Neuronal stem cell (in vitro differentiated cells): ENCODE results near the gene ATP4A.

Experiments
- DNase-seq: peaks from one replicate; pipeline ENCODE4 v3.0.0-alpha.2; 2013; ENCODE audit warnings: low spot score
- H2AFZ ChIP-seq: one replicate; pipeline ENCODE4 v1.6.1; 2013; ENCODE audit warnings: mild to moderate bottlenecking, low read length, inconsistent platforms
- H2AK5ac ChIP-seq: 2 replicates; pipeline ENCODE4 v1.6.1; 2013; ENCODE audit warnings: low read depth, mild to moderate bottlenecking, inconsistent platforms, low read length, moderate library complexity, mixed read lengths
- H2BK120ac ChIP-seq: 2 replicates; pipeline ENCODE4 v1.6.1; 2013; ENCODE audit warnings: low read depth, mild to moderate bottlenecking, inconsistent platforms, low read length, moderate library complexity, mixed read lengths
- H2BK12ac ChIP-seq: one replicate; pipeline ENCODE4 v1.6.1; 2013; ENCODE audit warnings: low read length, inconsistent platforms
- H2BK15ac ChIP-seq: 2 replicates; pipeline ENCODE4 v1.6.1; 2013; ENCODE audit warnings: mild to moderate bottlenecking, low read length, inconsistent platforms, mixed read lengths
- H2BK5ac ChIP-seq: one replicate; pipeline ENCODE4 v1.6.1; 2013; ENCODE audit warnings: inconsistent platforms, mild to moderate bottlenecking, low read length, moderate library complexity
- H3K14ac ChIP-seq: one replicate; pipeline ENCODE4 v1.6.1; 2013; ENCODE audit warnings: low read length, inconsistent platforms
- H3K18ac ChIP-seq: 2 replicates; pipeline ENCODE4 v1.6.1; 2013; ENCODE audit warnings: low read length, inconsistent platforms
- H3K23ac ChIP-seq: 2 replicates; pipeline ENCODE4 v1.6.1; 2013; ENCODE audit warnings: low read depth, mild to moderate bottlenecking, mixed read lengths, low read length, inconsistent platforms; ENCODE audit not compliant: poor library complexity
- H3K27ac ChIP-seq: replicated peaks from 3 replicates; pipeline ENCODE4 v1.5.1; 2013; ENCODE audit warnings: low read length, inconsistent platforms
- H3K27me3 ChIP-seq, 3 experiments: 2 replicates each; pipeline ENCODE4 v1.6.1; 2013; ENCODE audit warnings: low read length in 3 of 3, mild to moderate bottlenecking in 2 of 3, inconsistent platforms in 1 of 3, low read depth in 1 of 3, mixed read lengths in 1 of 3, moderate library complexity in 1 of 3; ENCODE audit not compliant: control insufficient read depth in 3 of 3, insufficient read depth in 3 of 3
- H3K36me3 ChIP-seq, 2 donors: replicated peaks in 1 of 2; 2 replicates each; pipeline ENCODE4 v1.6.1; 2013; ENCODE audit warnings: low read length in 2 of 2; ENCODE audit not compliant: control insufficient read depth in 2 of 2, insufficient read depth in 2 of 2
- H3K4ac ChIP-seq: 2 replicates; pipeline ENCODE4 v1.6.1; 2013; ENCODE audit warnings: inconsistent platforms, mild to moderate bottlenecking, low read length, moderate library complexity
- H3K4me1 ChIP-seq, 2 donors: 1 replicate in 1 of 2; 2 replicates in 1 of 2; pipeline ENCODE4 v1.6.1; 2013; ENCODE audit warnings: low read length in 2 of 2, low read depth in 1 of 2; ENCODE audit not compliant: control insufficient read depth in 2 of 2, insufficient read depth in 1 of 2
- H3K4me2 ChIP-seq: one replicate; pipeline ENCODE4 v1.6.1; 2013; ENCODE audit warnings: mild to moderate bottlenecking, low read length, inconsistent platforms; ENCODE audit not compliant: insufficient read depth, poor library complexity, severe bottlenecking
- H3K4me3 ChIP-seq, 2 donors: 2 replicates each; pipeline ENCODE4 v1.5.1; 2013; ENCODE audit warnings: low read length in 2 of 2, mild to moderate bottlenecking in 2 of 2, inconsistent platforms in 1 of 2, moderate library complexity in 1 of 2
- H3K79me1 ChIP-seq: one replicate; pipeline ENCODE4 v1.6.1; 2013; ENCODE audit warnings: low read depth, mild to moderate bottlenecking, inconsistent platforms, low read length, moderate library complexity
- H3K9ac ChIP-seq: one replicate; pipeline ENCODE4 v1.6.1; 2013; ENCODE audit warnings: mild to moderate bottlenecking, low read depth, low read length, inconsistent platforms; ENCODE audit not compliant: poor library complexity
- H3K9me3 ChIP-seq, 2 donors: replicated peaks in 1 of 2; 2 replicates each; pipeline versions ENCODE3 to v1.6.1; 2013; ENCODE audit warnings: low read length in 2 of 2, mild to moderate bottlenecking in 2 of 2, inconsistent platforms in 1 of 2, low read depth in 1 of 2, mixed read lengths in 1 of 2, moderate library complexity in 1 of 2; ENCODE audit not compliant: control insufficient read depth in 2 of 2, insufficient read depth in 1 of 2
- H4K8ac ChIP-seq: one replicate; pipeline ENCODE4 v1.6.1; 2013; ENCODE audit warnings: low read depth, mild to moderate bottlenecking, inconsistent platforms, low read length, moderate library complexity
- H4K91ac ChIP-seq: one replicate; pipeline ENCODE4 v1.6.1; 2013; ENCODE audit warnings: low read length, low read depth, mild to moderate bottlenecking, inconsistent platforms; ENCODE audit not compliant: poor library complexity
- WGBS, 2 donors: extraction: QIAGEN DNeasy Blood & Tissue Kit; methylation state at CpG; one replicate each; pipeline ENCODE4 v1.1.7; 2013; ENCODE audit warnings: missing lambda C conversion rate in 2 of 2, mixed read lengths in 1 of 2; ENCODE audit not compliant: insufficient read length in 2 of 2, insufficient replicate concordance in 1 of 2; ENCODE audit errors: extremely low coverage in 2 of 2; 5-methylcytosine and 5-hydroxymethylcytosine counted together

ATP4A gene

GRCh38 chr19:35509018-35509652, 54.3 kb downstream of the ATP4A start:
- H4K8ac ChIP-seq, result no peak overlapping the region
- peaks cover 0 to 90% (median 3%) of the 10 kb centered on the region in 3 experiments for H3K27me3 ChIP-seq
- no peak overlapping the region for H2AFZ ChIP-seq
- H3K79me1 ChIP-seq, result no peaks in the 10 kb centered on the region
- peaks cover 3 to 9% of the 10 kb centered on the region in 2 donors for H3K4me1 ChIP-seq
- no peak overlapping the region for H2AK5ac ChIP-seq
- H3K23ac ChIP-seq, result no peak overlapping the region
- H2BK15ac ChIP-seq, result no peak overlapping the region
- peaks cover 0 to 5% of the 10 kb centered on the region in 2 donors for H3K36me3 ChIP-seq
- DNase-seq, result no peak
- no peak overlapping the region for H3K4ac ChIP-seq
- peak overlapping the region in 1 of 2 donors; percentile 81 for H3K4me3 ChIP-seq
- no CpG with 5 or more reads among the region's 12 CpGs for WGBS, 2 donors
- no peak overlapping the region for H3K9ac ChIP-seq
- H3K14ac ChIP-seq, result no peak overlapping the region
- no peaks in the 10 kb centered on the region for H3K9me3 ChIP-seq
- no peak overlapping the region for H2BK5ac ChIP-seq
- no peak overlapping the region for H3K18ac ChIP-seq
- H2BK12ac ChIP-seq, result no peak overlapping the region
- peak overlapping the region; percentile 85 for H3K4me2 ChIP-seq
- H3K27ac ChIP-seq, result no peak overlapping the region
- no peak overlapping the region for H4K91ac ChIP-seq
- no peak overlapping the region for H2BK120ac ChIP-seq

- no peak overlapping the region for H2BK12ac ChIP-seq
- no peak overlapping the region for H2BK5ac ChIP-seq
- no peak overlapping the region for H3K27ac ChIP-seq
- H3K9ac ChIP-seq, result no peak overlapping the region
- DNase-seq, result no peak
- no peaks in the 10 kb centered on the region for H3K9me3 ChIP-seq
- peaks cover 2 to 3% of the 10 kb centered on the region in 2 donors for H3K4me1 ChIP-seq
- H3K23ac ChIP-seq, result no peak overlapping the region
- no peak overlapping the region for H2BK120ac ChIP-seq
- H3K79me1 ChIP-seq, result no peaks in the 10 kb centered on the region
- peaks cover 0 to 5% of the 10 kb centered on the region in 2 donors for H3K36me3 ChIP-seq
- no peak overlapping the region for H2AFZ ChIP-seq
- H3K14ac ChIP-seq, result no peak overlapping the region
- H4K8ac ChIP-seq, result no peak overlapping the region
- no peak overlapping the region for H4K91ac ChIP-seq
- H3K18ac ChIP-seq, result no peak overlapping the region
- no CpG with 5 or more reads among the region's 3 CpGs for WGBS, 2 donors
- H3K4ac ChIP-seq, result no peak overlapping the region
- H3K4me2 ChIP-seq, result no peak overlapping the region
- no peak overlapping the region for H2AK5ac ChIP-seq
- H3K27me3 ChIP-seq, result peaks cover 0 to 86% (median 0%) of the 10 kb centered on the region in 3 experiments
- H3K4me3 ChIP-seq, result no peak overlapping the region
- no peak overlapping the region for H2BK15ac ChIP-seq
Observed at GRCh38 chr19:35508129-35508528, 55.3 kb downstream of the ATP4A start.

- Histone ChIP-seq H3K79me1 (no peaks in the 10 kb centered on the region), H2BK15ac (no peak overlapping the region), H3K27me3 (peaks cover 0 to 86% (median 0%) of the 10 kb centered on the region in 3 experiments), H4K91ac (no peak overlapping the region), H3K4me3 (no peak overlapping the region), H2AK5ac (no peak overlapping the region), H2BK120ac (no peak overlapping the region), H2BK5ac (no peak overlapping the region), H3K14ac (no peak overlapping the region), H3K4me2 (no peak overlapping the region), H3K27ac (no peak overlapping the region), H3K18ac (no peak overlapping the region), H2BK12ac (no peak overlapping the region), H3K4me1 (peaks cover 2 to 3% of the 10 kb centered on the region in 2 donors), H3K9me3 (no peaks in the 10 kb centered on the region), H3K23ac (no peak overlapping the region), H3K9ac (no peak overlapping the region), H3K36me3 (peaks cover 0 to 5% of the 10 kb centered on the region in 2 donors), H4K8ac (no peak overlapping the region), H3K4ac (no peak overlapping the region), H2AFZ (no peak overlapping the region)
- WGBS, 2 donors, result no CpG with 5 or more reads among the region's 11 CpGs
- no peak for DNase-seq
Observed at GRCh38 chr19:35507561-35507960, 55.9 kb downstream of the ATP4A start.

- H3K9ac ChIP-seq, result no peak overlapping the region
- H3K18ac ChIP-seq, result no peak overlapping the region
- H3K14ac ChIP-seq, result no peak overlapping the region
- no peak for DNase-seq
- no CpG with 5 or more reads among the region's 7 CpGs for WGBS, 2 donors
- H3K23ac ChIP-seq, result no peak overlapping the region
- peaks cover 0 to 7% of the 10 kb centered on the region in 2 donors for H3K36me3 ChIP-seq
- H2AFZ ChIP-seq, result no peak overlapping the region
- no peak overlapping the region for H4K91ac ChIP-seq
- H3K4me1 ChIP-seq, result peaks cover 2 to 3% of the 10 kb centered on the region in 2 donors
- H3K27ac ChIP-seq, result no peak overlapping the region
- H2BK5ac ChIP-seq, result no peak overlapping the region
- H2BK120ac ChIP-seq, result no peak overlapping the region
- H2BK15ac ChIP-seq, result no peak overlapping the region
- H3K27me3 ChIP-seq, result peaks cover 0 to 84% (median 0%) of the 10 kb centered on the region in 3 experiments
- no peak overlapping the region for H4K8ac ChIP-seq
- H2BK12ac ChIP-seq, result no peak overlapping the region
- no peak overlapping the region for H2AK5ac ChIP-seq
- H3K4me3 ChIP-seq, result no peak overlapping the region
- H3K9me3 ChIP-seq, result no peaks in the 10 kb centered on the region
- peaks cover 3% of the 10 kb centered on the region for H3K79me1 ChIP-seq
- H3K4ac ChIP-seq, result no peak overlapping the region
- no peak overlapping the region for H3K4me2 ChIP-seq
Observed at GRCh38 chr19:35506011-35506410, 57.4 kb downstream of the ATP4A start.
